Posterior cingulate gyrus (tissue), 11 donors: Measurements from ENCODE around the gene GPSM1.
A peak's percentile ranks its signal among the peaks of the same experiment; 100 is the strongest.

ENCODE experiments used
- DNase-seq, 10 donors: peaks; one replicate each; pipeline versions ENCODE4 v3.0.0 to v3.0.0-alpha.2; 2020 to 2021; ENCODE audit warnings: mixed read lengths in 3 of 10
- intact Hi-C: fragments of 100-400 bp; cut with DNase I; formaldehyde crosslinking; loops from one replicate; pipeline ENCODE4 v1.15.1; 2023

Gene GPSM1

DNA sequence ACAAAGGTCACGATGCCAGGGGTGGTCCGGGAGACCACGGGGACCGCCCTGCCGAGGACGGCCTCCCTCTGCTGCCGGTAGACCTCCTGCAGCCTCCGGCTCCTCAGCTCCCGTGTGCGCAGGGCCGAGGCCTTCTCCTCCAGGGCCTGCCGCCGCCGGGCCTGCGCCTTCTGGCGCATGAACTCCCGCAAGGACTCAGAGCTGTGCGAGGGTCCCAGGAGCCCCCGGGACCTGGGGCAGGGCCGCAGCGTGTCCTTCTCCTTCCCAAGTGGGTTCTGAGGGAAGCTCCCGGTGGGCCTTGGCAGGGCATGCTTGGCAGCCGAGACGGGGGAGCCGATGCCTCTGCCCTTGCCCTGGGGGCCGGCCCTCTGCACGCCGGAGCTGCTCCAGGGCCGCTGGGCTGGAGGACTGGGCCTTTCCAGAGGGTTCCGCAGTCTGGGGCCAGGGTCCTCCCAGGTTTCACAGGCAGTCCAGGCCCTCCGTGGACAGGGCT, 36.8 kb upstream of the GPSM1 start:
- DNase-seq: peak in 3 of 10 donors; percentile 53 to 62 (median 58)
- intact Hi-C loops: no loop called here

DNA sequence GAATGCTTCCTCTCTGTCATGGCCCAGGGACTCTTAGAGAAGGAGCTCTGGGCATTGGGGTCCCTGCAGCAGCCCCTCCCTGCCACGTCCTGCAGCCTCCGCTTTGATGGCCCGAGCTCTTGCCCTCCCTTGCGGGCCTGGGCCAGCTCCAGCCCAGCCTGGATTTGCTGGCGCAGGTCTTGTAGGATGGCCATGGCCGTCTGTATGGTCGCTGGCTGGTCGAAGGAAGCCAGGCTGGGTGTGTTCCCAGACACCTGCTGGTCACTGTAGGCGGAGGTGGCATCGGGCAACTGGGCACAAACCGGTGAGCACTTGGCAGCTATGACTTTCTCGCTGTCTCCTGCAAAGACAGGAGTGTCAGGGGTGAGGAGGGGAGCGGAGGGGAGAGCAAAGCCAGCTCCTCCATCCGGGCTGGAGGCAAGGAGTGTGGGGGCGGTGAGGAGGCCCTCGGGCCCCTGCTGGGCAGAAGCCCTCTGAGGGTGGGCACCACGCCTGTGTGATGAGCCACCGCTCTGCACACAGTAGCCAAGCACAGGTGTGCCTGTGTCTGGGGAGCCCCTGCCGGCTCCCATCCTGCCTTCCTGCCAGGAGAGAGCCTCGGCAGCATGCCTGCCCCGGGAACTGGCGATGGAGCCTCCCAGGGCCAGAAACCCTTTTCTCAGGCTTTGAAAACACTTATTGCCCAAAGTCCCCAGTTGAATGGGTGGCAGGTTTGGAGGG, 35.9 kb upstream of the GPSM1 start:
- intact Hi-C loops: no loop called here
- peak in 3 of 10 donors; percentile 46 to 77 (median 70) for DNase-seq

DNA sequence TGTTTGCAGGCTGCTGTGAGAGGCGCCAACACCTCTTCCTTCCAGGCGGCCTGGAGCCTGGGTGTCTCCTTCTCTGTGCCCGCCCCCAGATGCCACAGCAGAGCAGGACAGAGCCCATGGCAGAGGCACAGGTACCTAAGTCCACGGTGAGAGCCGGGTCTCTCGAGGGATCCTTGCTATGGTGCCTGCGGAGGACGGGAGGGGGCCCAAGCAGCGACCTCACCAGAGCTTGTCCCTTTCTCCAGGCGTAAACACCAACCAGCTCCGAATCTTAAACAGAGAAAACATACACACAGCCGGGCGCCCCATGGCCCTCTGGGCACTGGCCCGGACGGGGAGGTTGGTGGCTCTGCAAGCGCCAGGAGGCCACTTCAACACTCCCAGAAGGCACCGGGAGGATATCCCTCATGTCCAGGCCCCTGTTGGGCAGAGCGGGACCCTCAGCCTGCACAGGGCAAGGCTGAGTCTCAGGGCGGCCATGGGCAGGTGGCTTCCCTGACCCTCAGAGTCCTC, 35.3 kb upstream of the GPSM1 start:
- DNase-seq: peak in 3 of 10 donors; percentile 67 to 77 (median 71)
- intact Hi-C loops: no loop called here

DNA sequence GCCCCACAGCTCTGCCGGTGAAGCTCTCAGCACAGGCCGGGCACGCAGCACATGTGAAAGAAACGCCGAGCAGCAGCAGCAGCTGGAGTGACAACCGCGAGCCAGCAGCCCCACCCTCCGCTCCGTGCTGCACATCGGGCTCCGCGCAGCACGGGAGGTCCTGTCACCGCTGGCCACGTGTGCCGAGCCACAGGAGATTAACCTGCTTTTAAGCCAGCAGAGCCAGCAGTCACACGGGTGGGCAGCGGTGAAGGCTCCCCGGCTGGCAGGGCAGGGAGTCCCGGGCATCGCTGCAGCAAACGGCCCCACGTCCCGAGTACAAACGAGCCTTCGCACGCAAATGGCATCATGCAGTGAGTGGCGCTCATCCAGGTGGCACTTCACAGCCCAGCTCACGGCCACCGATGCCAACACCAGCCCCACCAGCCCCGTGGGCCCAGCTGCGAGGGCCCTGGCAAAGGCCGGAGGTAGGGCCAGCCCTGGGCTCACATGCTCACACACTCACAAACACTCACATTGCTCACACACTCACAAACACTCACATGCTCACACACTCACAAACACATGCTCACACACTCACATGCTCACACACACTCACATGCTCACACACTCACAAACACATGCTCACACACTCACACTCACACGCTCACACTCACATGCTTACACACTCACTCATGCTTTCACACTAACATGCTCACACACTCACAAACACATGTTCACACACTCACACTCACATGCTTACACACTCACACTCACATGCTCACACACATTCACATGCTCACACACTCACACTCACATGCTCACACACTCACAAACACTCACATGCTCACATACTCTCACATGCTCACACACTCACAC, 34.5 kb upstream of the GPSM1 start:
- peak in 5 of 10 donors; percentile 18 to 88 (median 80) for DNase-seq

DNA sequence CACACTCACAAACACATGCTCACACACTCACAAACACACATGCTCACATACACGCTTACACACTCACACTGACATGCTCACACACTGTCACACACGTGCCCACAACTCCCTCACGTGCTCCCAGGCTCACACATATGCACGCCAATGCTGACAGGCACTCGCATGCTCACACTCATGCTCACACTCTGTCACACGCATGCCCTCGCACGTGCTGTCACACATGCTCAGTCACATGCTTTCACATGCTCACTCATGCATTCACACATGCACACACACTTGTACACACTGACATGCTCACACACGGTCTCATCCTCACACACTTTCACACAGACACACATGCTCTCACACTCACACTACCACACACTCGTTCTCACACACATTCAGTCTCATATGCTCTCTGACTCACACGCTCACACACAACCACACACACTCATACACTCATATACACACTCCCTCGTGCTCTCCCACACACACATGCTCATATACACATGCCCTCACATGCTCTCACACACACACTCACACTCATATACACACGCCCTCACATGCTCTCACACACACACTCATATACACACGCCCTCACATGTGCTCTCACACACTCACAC, 33.8 kb upstream of the GPSM1 start:
- no peak for DNase-seq
- intact Hi-C loops: no loop called here

More for the DNA sequence above, 34.5 kb upstream of the GPSM1 start:
- intact Hi-C loops: no loop called here

DNA sequence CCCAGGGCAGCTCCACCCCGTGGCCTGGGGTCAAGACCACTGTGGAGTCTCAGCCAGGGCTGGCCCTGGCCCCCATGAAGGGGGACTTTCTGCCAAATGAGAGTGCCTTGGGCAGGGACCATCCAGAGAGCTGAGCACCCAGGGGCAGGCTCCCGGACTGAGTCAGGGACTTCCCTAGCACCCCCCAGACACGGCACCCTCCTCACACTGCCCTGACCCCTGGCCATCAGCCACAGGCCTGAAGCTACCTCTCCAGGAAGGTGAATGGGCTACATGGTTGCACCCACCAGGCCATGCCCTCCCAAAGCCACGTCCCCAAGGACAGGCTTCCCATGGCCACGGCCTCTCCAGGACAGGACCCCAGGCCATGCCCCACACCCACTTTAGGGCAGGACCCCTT, 32.9 kb upstream of the GPSM1 start:
- intact Hi-C loops: no loop called here
- DNase-seq: peak in 2 of 10 donors; percentile 43 to 60

DNA sequence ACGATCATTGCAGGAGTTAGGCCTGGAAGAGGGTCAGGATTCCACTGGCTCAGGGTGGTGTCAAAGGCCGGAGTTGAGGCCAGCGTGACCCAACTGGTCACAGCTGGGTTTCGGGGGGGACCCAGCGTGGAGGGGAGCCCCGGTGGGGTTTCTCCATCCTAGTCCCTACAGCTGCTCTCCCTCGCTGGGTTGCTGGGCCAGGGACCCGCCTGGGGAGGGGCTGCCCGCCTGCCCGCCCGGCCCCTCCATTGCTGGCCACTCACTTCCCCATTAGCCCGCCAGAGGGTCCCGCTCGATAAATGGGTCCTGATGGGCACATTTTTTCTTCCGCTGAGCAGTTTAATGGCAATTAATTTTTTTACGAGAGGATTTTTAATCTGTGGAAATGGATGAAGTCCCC, 32.3 kb upstream of the GPSM1 start:
- DNase-seq: peak in 3 of 10 donors; percentile 26 to 65 (median 47)
- intact Hi-C loops: no loop called here

DNA sequence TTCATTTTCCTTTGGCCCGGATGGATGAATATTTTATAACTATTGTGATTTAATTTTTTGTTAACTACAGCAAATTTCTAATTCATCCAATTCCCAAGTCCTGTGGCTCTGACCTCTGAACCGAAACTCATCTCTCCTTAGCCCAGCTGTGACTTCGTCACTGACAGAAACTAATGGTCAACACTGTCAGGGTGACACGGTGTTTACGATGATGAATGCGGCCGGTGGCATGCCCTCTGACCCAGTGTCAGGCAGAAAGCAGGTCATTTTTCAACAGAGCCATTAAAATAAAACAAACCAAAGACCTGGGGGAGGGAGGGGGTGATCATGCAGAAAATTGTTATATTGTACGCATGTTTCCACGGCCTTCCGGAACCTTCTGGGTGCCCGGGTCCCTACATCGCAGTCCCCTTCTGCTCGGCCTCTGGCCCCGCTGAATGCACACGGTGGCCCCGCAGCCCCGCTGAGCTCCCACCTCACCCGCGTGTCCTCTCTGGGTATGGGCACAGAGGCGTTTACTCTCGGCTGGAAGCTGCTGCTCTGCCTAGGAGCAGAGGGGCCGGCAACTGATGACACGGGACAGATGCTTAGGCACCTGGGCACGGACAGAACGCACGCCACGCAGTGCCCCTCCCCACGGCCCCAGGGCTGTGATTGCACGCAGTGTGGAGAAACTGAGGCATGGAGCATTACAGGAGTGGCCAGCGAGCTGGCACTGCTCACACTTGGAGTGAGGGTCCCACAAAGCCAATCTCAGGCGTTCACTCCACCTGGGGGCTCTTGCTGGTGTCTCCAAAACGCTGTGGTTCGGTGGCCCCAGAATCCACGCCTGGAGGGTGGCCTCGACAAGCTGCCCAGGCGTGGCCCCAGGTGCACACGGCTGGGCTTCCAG, 31.6 kb upstream of the GPSM1 start:
- peak in 4 of 10 donors; percentile 8 to 73 (median 59) for DNase-seq

DNA sequence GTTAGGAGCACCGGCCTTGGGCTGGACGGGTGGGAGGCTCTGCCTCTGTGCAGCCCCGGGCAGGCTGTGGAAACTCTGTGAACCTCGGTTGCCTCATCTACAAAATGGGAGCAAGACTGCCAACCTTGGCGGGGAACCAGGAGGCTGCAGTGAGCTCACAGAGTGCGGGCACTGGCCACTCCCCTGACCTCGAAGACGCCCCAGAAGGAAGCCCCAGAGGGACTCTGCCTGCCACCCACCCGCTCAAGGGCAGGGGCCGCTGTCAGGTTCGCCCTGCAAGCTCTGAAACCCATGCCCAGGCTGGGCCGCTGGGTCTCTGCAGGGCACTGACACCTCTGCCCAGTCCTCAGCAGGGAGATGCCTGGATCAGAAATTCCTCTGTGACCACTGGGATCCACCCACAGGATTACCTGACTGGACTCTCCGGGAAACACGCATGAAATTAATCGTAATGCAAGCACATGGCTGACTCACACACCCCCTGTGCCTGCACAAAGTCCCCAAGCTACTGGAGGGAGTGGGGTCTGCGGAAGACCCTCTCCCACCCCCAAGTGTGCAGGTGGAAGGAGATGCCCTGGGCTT, 30.8 kb upstream of the GPSM1 start:
- intact Hi-C loops: no loop called here
- DNase-seq: peak in 4 of 10 donors; percentile 21 to 64 (median 60)

More for the DNA sequence above, 31.6 kb upstream of the GPSM1 start:
- intact Hi-C loops: no loop called here

DNA sequence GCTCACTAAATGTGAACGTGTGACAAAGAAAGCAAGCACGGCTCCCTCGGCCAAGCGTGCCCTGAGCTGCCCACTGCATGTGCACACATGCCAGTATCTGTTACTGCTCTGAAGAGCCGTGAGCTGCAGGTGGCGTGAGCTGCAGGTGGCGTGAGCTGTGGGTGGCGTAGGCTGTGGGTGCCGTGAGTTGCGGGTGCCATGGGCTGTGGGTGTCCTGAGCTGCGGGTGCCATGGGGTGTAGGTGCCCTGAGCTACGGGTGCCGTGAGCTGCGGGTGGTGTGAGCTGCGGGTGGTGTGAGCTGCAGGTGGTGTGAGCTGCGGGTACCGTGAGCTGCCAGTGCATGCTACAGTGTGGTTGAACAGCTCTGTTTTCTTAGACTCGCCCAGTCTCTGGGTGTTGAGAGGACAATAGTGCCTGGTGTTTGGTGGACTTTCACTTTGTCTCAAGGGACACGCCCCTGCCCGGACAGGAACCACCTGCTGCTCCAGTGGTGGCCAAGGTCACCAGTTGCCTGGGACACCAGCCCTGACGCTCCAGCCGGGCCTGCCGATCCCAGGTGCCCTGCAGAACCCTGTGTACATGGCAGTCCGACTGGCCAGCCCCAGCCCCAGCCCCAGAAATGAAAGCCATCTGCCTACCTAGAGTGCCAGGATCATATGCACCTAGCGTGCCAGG, 30.2 kb upstream of the GPSM1 start:
- intact Hi-C loops: no loop called here
- peak in 3 of 10 donors; percentile 69 to 81 (median 74) for DNase-seq

DNA sequence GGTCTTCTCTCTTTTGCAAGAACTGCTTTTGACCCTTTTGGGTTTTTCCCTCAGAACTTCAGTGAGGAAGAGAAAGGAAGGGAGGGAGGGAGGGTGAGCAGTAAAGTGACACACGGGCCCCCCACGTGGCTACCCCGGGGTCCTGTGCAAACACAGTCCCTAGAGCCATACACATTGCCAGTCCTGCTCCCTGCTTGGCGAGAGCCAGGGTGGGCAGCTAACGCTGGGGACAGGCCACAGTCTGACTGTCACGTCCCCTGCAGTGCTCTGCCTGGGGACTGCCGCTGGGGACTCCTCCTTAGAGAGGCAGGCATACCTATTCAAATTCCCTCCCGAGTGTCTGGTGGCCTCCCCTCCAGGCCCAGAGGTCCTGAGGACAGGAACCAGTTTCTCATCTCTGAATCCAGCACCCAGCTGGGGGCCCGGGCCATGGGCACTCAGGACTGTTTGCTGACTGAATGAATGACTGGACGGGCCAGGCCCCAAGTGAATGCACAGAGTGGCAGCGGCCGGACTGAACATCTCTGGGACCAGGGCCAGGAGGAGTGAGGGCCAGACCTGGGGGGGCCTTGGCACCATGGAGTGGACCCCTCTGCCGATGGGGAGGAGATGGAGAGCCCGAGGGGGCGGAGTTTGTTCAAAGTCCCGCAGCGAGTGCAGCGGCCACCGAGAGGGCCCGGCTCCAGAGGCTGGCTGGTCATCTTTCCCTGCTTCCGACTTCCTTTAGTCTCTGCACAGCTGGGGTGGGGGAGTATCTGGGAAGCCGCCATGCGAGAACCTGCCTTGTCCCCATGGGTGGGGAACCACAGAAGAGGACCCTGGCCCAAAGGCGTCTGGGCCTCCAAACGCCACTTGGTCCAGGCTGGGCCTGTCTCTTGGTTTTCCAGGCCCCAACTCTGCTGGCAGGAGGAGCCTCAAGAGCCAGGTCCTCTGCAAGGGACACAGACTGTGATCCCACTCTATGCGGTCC, 29.3 kb upstream of the GPSM1 start:
- intact Hi-C loops: no loop called here
- DNase-seq: peak in 3 of 10 donors; percentile 68 to 77 (median 68)

DNA sequence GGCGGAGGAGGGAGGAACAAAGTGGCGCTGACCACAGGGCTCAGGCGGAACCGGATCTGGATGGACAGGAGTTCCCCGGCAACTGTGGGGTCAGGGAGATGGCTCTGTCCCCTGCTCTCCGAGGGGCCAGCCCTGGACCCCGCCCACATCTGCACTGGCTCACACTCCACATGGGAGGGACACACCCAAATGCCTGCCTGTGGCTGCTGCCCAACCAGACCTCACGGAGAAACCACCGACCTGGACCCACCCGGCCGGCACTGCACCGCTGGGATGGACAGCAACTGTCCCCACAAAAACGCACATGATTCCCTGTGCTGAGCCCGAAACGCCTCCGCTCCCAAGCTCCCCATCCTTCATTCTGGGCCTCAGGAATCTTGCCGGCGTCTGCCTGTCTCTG, 28.2 kb upstream of the GPSM1 start:
- DNase-seq: peak in 2 of 10 donors; percentile 42 to 74

DNA sequence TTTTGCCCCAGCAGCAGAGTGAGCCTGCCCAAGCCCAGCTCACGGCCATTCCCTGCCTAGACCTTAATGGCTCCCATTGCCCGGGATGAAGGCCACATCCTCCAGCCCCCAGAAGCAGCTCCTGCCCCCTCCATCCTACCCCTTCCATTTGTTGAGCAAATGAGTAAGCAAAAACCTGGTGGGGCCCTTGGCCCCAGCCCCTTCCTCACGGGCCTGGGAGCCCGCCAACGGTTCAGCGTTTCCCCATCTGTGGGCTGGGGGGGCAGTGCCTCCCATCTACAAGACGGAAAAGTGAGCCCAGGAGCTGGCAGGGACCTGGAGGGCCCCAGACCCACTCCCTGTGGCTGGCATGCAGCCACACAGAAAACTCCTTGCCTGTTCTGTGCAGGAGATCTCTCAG, 27.8 kb upstream of the GPSM1 start:
- DNase-seq: peak in 1 of 10 donors; percentile 33
- intact Hi-C loops: no loop called here

More for the DNA sequence above, 28.2 kb upstream of the GPSM1 start:
- intact Hi-C loops: no loop called here

DNA sequence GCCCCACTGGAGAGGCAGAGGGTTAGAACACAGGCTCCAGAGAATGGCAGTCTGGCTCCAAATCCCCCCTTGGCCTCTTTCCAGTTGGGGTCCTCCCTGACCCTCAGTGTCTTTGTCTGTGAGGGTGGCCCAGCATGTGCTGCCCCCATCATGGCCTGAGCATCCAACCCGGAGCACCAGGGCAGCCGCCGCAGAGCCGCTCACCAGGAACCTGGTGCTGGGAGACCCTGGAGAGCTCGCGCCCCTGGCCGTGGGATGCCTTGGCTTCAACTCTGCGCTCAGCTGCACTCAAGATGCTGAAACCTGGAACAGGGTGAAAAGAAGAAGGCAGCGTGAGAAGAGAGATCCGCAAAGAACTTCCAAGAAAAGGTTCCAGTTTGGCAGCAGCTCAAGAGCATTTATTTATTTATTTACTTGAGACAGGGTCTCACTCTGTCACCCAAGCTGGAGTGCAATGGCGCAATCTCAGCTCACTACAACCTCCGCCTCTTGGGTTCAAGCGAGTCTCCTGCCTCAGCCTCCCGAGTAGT, 27.3 kb upstream of the GPSM1 start:
- peak in 2 of 10 donors; percentile 40 to 50 for DNase-seq
- intact Hi-C loops: no loop called here

DNA sequence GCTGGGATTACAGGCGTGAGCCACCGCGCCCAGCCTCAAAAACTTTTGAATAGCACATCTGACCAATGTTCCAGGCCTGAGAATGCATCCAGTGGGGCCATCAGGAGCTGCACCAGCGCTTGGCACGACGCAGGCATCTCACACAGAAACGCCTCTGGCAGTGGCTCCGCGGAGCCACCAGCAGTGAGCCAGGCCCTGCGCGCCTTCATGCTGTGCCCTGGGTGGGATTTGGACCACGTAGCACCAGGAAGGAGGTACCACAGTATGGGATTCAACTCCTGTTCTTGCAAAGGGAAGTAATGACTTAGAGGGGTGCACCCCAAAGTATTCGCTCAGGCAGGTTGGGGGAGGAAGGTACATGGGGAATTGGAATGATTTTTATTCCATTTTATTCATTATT, 26.5 kb upstream of the GPSM1 start:
- peak in 2 of 10 donors; percentile 29 to 44 for DNase-seq
- intact Hi-C loops: no loop called here

DNA sequence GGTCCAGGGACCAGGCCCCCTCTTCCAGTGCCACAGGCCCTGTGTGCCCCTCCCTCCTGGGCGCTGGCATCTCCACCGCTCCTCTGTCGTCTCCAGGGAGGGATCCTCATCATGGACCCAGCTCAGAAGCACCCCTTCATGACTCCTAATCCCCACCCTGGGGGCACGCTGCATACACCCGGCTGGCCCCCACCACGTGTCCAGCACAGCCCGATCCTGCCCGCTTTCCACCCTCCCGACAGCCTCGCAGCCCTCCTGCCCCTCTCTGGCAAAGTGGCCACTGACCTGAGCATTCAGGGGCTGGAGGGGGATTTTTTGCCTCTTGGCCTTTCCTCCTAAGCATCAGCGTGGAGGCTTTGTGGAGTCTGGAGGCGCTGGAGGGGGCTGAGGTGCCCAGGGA, 24.8 kb upstream of the GPSM1 start:
- intact Hi-C loops: no loop called here
- DNase-seq: peak in 2 of 10 donors; percentile 57 to 59
